Kidney glomerular epithelial cell (primary cell): Measurements from ENCODE around the gene VSTM4.

Experiments used
- DNase-seq: peaks from one replicate; lab custom pipeline; 2025; lab: John Stamatoyannopoulos, UW

VSTM4 gene

DNA sequence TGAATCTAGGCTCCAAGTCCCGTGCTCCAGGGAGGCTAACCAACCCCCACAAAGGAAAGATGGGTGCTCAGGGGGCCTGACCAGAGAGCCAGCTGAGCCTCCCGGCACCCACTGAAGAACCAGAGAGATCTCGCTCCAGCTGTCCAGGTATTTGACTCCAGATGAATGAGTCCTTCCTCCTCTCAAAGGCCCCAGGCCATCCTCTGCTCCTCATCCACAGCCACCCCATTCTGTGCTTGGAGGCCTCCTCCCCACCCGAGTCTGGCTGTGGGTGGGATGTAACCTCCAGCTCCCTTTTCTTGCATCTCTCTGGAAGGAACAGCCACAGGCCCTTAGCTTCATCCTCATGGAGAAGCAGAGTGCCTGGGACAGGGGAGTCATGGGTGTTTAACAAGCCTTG is 44.6 kb downstream of the VSTM4 start:
- no peak for DNase-seq

DNA sequence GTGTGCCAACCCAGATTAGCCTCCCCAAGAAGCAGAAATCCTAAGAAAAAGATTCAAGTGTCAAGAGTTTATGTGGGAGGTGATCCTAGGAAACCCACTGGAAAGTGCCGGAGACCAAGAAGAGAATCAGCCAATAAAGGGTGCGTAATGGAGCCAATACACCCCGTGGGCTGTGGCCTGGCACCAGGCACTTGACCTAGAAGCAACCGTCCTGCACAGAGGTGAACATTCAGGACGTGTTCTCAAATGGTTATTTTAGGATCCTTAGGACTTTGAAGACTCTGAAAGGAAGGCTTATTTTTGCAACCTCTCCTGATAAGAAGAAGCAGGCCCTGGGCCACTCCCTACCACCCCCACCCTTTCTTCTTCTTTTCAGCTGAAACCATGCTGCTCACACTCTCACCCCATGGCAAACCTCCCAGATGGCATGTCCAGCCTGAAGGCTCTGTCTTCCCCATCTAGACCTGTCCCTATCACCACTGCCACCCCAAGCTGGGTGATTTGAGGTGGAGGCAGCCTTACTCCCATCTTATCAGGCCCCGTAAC is 46.6 kb downstream of the VSTM4 start:
- DNase-seq, result no peak

DNA sequence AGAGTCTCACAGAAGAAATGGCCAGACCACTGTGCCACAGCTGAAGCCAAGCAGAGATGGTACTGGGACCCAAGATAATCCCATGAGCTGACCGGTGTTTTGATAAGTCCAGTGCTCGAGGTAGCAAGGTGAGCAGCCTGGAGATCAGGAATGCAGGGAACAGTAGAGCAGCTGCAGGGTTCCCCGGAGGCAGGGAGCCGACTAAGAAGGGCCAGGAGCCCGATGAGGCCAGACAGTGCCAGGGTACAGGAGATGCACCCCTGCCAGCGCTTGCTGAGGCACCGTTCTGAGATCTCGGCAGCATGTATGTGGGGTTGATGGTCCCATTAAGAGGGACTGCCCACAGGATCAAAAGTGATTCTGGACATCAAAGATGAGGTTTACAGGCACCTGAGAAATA is 47.1 kb downstream of the VSTM4 start:
- no peak for DNase-seq

DNA sequence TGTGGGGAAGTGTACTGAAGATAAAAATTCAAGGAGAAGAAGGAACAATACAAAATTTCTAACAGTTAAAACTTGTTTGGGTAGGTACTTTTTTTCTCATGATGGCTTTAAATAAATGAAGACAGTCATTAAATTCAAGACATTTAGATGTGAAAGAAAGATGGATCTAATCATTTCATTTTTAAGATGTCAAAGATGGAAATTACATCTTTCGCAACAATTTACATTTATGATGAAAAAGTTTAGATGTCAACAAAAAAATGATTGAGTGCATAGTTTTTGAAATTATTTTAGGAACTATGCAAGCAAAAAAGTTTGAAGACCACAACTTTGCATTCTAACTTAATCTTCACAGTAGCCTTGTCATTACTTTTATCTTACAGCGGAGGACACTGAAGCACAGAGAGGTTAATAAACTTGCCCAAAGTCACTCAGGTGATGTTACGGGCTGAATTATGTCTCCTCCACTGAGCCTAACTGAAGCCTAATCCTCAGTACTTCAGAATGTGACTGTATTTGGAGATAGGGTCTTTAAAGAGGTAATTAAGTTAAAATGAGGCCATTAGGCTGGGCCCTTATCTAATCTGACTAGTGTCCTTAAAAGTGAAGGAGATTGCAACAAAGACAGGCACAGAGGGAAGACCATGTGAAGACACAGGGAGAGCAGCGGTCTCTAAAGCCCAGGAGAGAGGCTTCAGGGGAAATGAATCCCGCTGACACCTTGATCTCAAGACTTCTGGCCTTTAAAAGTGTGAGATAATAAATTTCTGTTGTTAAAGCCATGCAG is 48.2 kb downstream of the VSTM4 start:
- no peak for DNase-seq

DNA sequence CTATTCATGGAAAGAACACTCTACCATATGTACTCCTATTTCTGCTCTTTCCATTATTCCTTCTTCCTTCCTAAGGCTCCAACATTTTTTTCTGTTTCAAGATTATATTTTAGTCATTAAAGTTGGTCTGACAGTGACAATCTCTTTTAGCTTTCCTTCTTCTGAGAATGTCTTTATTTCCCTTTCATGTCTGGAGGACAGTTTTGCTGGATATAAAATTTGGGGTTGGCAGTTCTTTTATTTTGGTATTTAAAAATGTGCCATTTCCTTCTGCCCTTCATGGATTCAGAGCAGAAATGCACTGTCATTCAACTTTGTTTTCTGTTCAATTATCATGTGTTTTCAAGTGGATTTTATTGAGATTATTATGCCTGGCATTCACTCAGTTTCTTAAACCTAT is 53.1 kb downstream of the VSTM4 start:
- no peak for DNase-seq

DNA sequence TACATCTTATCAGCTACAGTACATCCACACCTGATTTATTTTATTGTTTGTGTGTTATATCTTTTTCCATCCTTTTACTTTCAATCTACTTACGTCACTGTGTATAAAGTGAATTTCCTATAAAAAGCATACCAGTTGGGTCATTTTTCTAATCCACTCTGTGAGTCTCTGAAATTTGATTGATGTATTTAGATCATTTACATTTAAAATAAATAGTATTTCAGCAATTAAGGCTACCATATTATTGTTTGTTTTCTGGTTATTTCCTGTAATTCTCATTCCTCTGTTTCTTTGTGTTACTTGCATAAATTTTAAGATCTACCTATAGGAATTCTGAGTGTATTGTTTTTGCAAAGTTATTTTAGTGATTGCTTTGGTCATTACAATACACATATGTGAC is 53.7 kb downstream of the VSTM4 start:
- no peak for DNase-seq

DNA sequence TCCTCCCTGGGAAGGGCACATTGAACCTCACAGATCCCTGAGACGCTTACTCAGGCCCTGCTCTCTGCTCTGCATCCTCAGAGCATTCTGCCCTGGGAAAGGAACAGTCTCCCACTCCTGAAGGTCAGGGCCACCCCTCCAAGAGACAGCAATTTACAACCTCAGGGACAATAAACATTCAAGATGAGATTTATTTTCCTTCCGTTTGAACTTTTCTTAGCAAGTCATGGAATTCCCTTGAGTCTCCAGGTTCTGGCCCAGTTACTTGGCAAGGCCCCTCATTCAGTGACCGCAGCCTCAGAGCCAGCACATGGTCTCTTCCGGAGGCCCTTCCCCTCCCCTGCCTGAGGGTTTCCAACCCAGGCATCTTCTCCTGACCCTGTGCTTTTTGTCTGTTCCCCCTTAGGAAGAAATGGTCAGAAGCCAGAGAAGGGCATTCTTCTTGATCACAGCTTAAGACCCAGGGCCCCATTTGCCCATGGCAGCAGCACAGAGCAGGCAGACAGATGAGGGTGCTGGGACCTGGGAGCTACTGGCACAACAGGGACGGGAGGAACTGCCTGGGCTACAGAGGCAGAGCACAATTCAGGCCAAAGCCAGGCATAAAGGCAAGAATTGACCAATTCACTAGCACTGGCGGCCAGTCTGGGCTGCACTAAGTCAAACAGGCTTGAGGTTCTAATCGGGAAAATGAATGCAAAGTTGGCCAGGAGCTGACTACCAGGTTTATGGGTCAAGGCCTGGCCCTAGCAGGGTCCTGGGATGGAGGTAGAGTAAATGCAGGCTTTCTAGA is 56.7 kb downstream of the VSTM4 start:
- no peak for DNase-seq

DNA sequence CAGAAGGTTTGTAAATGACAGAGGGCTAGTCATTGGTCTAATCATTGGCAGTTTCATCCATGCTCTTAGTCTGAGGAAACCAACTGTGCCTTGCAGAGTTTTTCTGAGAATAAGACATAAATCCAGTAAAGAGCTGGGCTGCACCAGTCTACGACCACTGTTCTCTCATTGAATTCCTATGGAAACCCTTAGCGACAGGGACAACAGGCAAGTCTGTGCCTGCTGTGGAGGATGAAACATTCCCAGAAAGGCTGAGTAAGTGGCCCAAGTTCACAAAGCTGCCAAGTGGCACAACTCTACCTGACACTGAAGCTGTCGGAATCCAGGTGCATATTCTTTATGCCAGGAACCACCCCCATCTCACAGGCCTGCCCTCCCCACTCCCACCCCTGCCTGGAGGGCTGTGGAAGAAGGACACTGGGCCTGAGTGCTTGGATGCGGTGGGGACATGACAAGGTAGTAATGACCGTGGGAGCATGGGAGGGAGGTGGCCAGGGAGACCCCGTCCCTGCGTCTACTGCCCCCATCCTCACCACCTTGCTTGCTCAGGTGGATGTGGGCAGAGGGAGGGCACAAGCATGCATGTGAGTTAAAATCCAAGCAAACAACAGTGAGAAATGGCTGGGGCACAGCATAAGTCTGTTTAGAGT is 58.0 kb downstream of the VSTM4 start:
- DNase-seq, result no peak

DNA sequence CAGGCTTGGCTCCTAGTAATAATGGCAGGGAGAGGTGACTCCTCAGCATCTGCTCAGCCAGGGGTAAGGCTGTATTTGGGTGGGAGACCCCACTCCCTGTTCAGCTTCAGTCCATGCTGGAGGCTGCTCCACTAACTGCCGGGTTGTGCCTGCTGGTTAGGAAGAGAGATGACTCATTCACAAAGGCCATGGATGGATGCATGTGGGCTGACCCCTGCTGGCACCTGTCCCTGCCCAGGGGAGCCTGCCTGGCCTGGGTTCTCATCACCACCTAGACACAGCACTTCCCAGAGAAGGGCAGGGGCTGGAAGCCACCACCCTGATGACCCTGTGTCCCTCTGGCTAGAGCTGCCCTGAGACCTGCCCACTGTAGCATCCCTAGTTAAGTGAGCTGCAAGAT is 59.0 kb downstream of the VSTM4 start:
- peak; percentile 32 for DNase-seq

DNA sequence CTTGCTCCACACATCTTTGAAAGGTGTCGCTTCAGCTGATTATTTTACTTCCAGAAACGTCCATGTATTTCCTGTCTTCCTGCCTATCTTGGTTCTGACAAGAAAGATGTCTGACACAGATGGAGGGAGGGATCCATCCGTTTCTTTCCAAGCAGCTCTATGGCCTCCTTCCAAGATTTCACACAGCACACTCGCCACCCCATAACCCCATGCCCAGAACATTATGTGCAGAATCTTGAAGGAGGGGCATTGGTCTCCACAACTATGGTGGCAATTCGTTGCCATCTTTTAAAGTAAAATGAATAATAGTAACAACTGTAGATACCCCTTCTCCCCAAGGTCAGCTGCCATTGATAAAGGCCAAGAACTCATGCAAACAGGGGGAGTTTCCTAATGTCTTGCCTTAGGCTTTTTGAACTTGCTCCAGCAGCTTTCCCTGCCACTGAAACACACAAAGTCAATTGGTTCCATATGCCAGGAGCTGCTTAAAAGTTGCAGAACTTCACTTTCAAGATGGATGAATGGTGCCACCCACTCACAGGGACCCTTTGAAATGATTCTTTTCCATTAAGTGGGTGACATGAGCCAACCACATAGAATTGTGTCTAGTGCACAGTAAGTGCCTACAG is 60.0 kb downstream of the VSTM4 start:
- no peak for DNase-seq

DNA sequence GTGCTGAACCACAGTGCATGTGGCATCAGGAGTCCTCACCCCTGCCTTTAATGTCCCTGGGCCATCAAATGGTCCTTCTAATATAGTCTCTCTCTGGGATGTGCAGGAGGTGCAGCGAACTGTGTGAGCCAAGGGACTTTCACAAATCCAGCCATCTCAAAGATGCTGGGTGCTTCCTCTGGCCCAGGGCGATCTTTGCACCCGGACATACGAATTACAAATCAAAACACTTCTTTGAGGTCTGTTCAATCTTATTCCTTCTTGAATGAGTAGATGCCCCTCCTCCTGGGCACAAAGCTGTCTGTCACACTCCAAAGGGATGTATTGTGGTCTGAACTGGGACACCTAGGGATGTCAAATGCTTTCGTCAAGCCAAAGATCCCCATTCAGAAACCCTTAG is 60.6 kb downstream of the VSTM4 start:
- no peak for DNase-seq

DNA sequence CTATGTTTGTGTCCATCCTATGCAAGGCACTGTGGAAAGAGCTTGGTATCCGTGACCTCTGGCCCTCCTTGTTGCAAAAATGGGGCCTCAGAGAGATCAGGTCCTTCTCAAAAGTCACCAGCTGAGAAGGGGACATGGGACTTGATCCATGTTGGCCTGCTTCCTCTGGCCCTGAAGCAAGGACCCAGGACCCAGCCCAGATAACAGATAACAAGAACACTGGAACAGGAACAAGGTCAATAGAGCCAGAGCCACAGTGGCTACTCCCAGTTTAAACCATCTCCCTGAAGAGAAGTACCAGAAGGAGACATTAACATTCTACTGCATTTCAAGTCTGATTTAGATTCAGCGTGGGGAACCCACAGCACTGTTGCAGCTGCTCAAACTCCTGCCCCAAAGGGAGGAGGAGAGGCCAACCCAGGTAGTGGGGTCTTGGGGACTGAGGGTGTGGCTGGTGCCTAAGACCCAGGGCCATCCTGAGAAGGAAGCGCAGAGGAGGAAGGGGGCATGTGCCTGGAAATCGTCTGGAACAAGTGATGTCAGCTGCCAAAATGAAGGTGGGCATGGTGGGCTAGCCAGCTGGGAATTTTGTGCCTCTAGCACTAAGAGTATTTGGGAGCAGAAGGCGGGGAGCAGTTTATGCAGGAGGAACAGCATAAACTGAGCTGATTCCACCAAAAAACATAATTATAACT is 61.2 kb downstream of the VSTM4 start:
- DNase-seq, result no peak

DNA sequence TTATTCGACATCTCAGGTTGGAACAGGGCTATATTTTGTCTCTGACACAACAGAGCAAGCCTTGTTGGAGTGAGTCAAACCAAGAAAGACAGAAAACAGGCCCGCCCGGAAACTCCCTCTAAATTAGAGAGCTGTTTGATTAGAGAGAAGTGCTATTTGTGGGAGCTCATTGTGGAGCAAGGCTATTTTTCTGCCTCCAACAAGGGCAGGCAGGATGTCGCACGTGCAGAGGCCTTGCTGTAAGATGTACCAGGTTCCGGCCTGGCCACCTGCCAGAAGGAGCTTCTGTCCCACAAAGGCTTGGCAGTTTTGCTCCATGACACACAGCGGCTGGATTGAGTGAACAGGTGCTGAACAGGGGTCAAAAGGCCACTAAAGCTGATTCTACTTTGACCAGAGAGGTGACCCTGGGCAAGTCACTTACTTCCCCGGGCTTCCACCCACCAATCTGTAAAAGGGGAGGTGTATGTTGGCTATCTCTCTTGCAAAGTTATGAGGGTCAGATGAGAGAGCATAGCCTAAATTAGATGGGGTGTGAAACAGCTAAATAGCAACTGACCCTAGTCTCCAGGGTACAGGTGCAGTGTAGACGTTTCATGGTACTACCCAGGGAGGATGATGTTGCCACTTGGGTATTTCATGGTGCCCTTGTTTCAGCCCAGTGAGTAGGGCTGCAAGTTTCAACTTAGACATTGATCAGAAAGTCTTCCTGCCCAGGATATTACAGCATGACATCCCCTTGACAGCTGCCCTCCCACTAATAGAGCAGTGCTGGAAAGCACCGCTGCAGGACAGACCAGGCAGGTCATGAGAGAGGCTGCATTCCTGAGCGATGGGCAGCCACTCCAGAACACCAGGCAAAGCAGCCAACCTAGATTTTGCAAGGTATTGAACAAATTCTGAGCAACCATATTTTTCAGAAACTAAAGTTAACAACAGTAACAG is 62.0 kb downstream of the VSTM4 start:
- no peak for DNase-seq

DNA sequence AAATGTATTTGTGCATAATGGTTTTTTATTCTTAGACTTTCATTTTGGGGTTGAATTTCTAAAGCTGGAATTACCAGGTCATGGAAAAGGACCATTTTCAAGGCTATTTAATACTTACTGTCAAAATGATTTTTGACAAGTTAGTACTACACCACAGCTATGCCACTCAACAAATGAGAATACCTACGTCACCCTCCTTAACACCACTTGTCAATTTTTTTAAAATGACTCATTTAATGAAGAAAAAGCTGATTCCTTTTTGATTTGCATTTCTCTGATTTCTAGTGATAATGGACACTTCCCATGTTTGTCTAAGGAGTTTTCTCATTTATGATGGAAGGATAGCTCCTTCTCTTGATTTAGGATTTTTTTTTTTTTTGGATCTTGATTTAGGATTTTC is 63.3 kb downstream of the VSTM4 start:
- DNase-seq, result no peak

DNA sequence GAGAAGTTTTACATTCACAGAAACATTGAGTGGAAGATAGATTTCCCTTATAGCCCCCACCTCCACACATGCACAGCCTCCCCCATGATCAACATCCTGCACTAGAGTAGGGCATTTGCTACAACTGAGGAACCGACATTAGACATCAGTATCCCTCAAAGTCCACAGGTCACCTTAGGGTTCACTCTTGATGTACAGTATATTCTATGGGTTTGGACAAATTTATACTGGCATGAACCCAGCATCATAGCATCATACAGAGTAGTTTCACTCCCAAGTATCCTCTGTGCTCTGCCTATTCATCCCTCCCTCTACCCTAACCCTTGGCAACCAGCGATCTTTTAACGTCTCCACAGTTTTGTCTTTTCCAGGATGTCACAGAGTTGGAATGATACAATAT is 64.4 kb downstream of the VSTM4 start:
- DNase-seq, result no peak

DNA sequence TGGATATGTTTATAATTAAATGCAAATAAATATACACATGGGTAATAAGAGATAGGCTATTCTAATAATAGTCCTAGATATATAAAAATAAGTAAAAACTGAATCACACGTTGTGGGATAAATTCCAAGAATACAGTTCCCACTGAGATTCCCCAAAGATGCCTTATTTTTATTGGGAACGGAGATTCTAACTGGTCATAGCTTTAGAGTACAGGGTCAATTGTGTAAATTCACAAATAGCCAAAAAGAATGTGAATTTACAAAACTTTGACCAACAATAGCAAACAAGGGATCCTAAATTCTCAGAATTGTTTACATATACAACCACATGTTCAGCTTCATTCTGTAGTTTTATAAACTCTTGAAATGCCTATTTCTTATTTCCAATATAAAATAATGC is 65.0 kb downstream of the VSTM4 start:
- DNase-seq, result no peak

DNA sequence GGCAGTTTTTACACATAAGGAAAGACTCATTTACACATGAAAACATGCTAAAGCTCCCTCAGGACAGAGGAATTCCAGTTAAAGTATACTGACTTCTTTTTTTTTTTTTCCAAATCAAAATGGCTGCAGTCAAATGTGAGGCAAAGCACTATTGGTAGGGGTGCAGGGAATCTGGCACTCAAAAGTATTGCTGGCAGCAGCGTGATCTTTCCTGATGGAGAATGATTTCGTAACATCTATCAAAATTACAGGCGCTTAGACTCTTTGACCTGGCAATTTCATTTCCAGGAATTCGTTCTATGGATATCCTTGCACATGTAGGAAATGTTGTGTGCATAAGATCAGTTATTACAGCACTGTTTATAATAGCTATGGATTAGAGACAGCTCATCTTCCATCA is 65.7 kb downstream of the VSTM4 start:
- no peak for DNase-seq

DNA sequence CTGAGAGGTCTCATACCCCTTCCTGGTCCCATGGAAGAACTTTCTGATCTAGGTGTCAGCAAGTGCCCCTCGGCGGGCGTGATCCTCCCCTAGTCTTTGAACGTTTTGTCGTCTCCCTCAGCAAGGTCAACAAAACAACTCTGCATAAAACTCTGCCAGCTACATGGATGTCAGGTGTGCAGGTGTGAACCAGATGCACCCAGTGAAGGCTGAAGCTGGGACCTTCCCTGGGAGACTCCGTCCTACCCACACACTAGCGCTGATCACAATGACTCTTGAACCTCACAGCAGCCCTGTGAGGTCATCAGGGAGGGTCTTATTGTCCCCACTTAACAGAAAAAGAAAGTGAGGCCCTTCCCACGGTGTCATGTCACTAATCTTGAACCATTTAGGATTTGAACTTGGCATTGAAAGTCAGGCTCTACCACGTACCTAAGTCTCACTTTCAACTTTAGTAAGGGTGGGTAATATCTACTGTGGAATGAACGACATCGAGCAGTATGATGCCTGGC is 68.1 kb downstream of the VSTM4 start:
- DNase-seq, result no peak

DNA sequence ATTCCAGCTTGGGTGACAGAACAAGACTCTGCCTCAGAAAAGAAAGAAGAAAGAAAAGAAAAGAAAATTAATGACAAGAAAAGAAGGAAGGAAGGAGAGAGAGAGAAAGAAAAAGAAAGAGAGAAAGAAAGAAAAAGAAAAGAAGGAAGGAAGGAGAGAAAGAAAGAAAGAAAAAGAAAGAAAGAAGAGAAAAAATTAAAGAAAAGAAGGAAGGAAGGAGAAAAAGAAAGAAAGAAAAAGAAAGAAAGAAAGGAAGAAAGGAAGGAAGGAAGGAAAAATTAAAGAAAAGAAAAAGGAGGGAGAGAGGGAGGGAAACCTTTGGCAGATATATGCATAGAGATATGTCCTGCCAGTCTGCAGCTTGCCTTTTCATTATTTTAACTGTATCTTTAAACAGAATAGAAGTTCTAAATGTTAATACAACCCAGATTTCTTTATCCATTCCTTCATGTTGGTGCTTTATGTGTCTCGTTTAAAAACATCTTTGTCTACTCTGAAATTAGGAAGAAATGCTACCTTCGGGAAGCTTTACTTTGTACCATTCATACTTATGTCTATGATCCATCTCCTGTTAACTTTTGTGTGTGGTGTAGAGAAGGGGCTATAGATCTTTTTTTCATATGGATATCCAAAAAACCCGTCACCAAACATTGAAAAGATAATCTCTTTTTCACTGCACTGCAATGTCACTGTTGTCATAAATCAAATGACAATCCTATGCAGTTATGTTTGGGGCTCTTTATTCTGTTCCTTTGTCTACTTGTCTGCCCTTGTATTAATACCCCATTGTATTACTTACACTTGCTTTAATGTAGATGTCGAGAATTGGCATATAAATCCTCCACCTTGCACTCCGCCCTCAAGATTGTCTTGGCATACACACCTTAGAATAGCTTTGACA is 70.8 kb downstream of the VSTM4 start:
- no peak for DNase-seq
